Measurements from ENCODE around the gene TMEM140. TPM values are rescaled to one million over a fixed set of nuclear protein-coding genes. Genes with fewer than 3 reads are reported as not detected.
A peak's percentile ranks its signal among the peaks of the same experiment; 100 is the strongest.
"Not testable (repeated sequence)": the region's sequence is repeated elsewhere in the genome, so short reads cannot be mapped to it uniquely, and the experiment has no call there.

TMEM140 gene
- total RNA-seq, 4 donors from 2014 or later, result 4.8 to 36.3 (median 28.9) TPM

- TF ChIP-seq EP300 (IDR thresholded peaks at IDR 0.05; ENCODE audit: low read depth) (no peak), CTCF (IDR thresholded peaks at IDR 0.05) (peak; percentile 61 to 77 (median 72)), POLR2A (IDR thresholded peaks at IDR 0.05) (peak; percentile 77), POLR2AphosphoS5 (IDR thresholded peaks at IDR 0.05) (peak; percentile 63 to 87 (median 76))
- WGBS, 2 donors (ENCODE audit: low coverage in 1 of 2), result 1% methylated on average over 50 of the region's 77 CpGs; no CpG with 5 or more reads in 1 of the 2 donors
- intact Hi-C loops (cut with DNase I; ENCODE audit: low total_unique reads) (loop anchor here (2.0 kb wide), 1 partner anchor 182 kb away; no protein-coding TSS in a partner anchor), in situ Hi-C loops (cut with MboI; ENCODE audit: low pct_ligation_motif_present in 1 of 4, low pct_unique_long_range_greater_than_20kb in 1 of 4, low sequenced_read_pairs in 3 of 4) (loop anchor here in 2 of 4 donors (25.0 kb wide), 2 partner anchors 483 to 508 kb away; no protein-coding TSS in a partner anchor)
- H3K27ac ChIP-seq, result peak within 1 kb of the TSS; percentile 92 to 97 (median 96)
- H3K4me1 ChIP-seq, result peaks cover 13 to 36% (median 25%) of the 10 kb centered on the region in 4 donors
- peaks cover 0 to 10% (median 0%) of the 10 kb centered on the region in 4 donors for H3K36me3 ChIP-seq
- no peaks in the 10 kb centered on the region for H3K9me3 ChIP-seq
- peak within 1 kb of the TSS; percentile 60 to 83 (median 69) for H3K4me3 ChIP-seq
- DNase-seq, result peak; percentile 96
- no peaks in the 10 kb centered on the region for H3K27me3 ChIP-seq
These were observed 22.6 kb downstream of the TMEM140 start, which contains the start of gene CYREN for GRCh38 chr7:135170274-135170997. CYREN (minus strand) TSS chr7:135170707; CDS start chr7:135168922, 1,785 bp downstream.

GRCh38 chr7:135170998-135171481, 23.2 kb downstream of the TMEM140 start:
- intact Hi-C loops (cut with DNase I; ENCODE audit: low total_unique reads) (loop anchor here (2.0 kb wide), 1 partner anchor 182 kb away; no protein-coding TSS in a partner anchor), in situ Hi-C loops (cut with MboI; ENCODE audit: low pct_ligation_motif_present in 1 of 4, low pct_unique_long_range_greater_than_20kb in 1 of 4, low sequenced_read_pairs in 3 of 4) (loop anchor here in 2 of 4 donors (25.0 kb wide), 2 partner anchors 484 to 509 kb away; no protein-coding TSS in a partner anchor)
- not testable (repeated sequence) for H3K36me3 ChIP-seq, H3K27me3 ChIP-seq, H3K9me3 ChIP-seq, DNase-seq
- 20 to 27% methylated on average over 12 of the region's 12 CpGs for WGBS, 2 donors (ENCODE audit: low coverage in 1 of 2)
- Histone ChIP-seq H3K27ac (peak overlapping the region; percentile 92 to 97 (median 96)), H3K4me3 (peak overlapping the region in 3 of 4 donors; percentile 60 to 83 (median 78)), H3K4me1 (peaks cover 13 to 36% (median 25%) of the 10 kb centered on the region in 4 donors)

- H3K27ac ChIP-seq, result peak overlapping the region; percentile 92 to 97 (median 96)
- not testable (repeated sequence) for H3K9me3 ChIP-seq, H3K36me3 ChIP-seq, H3K4me3 ChIP-seq, H3K27me3 ChIP-seq
- WGBS, 2 donors (ENCODE audit: low coverage in 1 of 2), result 70 to 100% methylated on average over 1 to 19 of the region's 19 CpGs
- in situ Hi-C loops (cut with MboI; ENCODE audit: low pct_ligation_motif_present in 1 of 4, low pct_unique_long_range_greater_than_20kb in 1 of 4, low sequenced_read_pairs in 3 of 4) (loop anchor here in 2 of 4 donors (25.0 kb wide), 2 partner anchors 484 to 509 kb away; no protein-coding TSS in a partner anchor), intact Hi-C loops (cut with DNase I; ENCODE audit: low total_unique reads) (loop anchor here (2.0 kb wide), 1 partner anchor 183 kb away; no protein-coding TSS in a partner anchor)
- peaks cover 13 to 36% (median 25%) of the 10 kb centered on the region in 4 donors for H3K4me1 ChIP-seq
- DNase-seq, result peak; percentile 52
These were observed 23.9 kb downstream of the TMEM140 start for GRCh38 chr7:135171581-135172291.

GRCh38 chr7:135173916-135174315, 26.0 kb downstream of the TMEM140 start:
- 77 to 89% methylated on average over 1 to 4 of the region's 4 CpGs for WGBS, 2 donors (ENCODE audit: low coverage in 1 of 2)

GRCh38 chr7:135174941-135175340, 27.1 kb downstream of the TMEM140 start:
- in situ Hi-C loops (cut with MboI; ENCODE audit: low pct_ligation_motif_present in 1 of 4, low pct_unique_long_range_greater_than_20kb in 1 of 4, low sequenced_read_pairs in 3 of 4) (loop anchor here in 3 of 4 donors (25.0 kb wide), 2 partner anchors 488 to 513 kb away; no protein-coding TSS in a partner anchor), intact Hi-C loops (cut with DNase I; ENCODE audit: low total_unique reads) (no loop called here)
- H3K9me3 ChIP-seq, result peaks cover 2% of the 10 kb centered on the region in 2 donors
- no peak for DNase-seq
- no peak overlapping the region for H3K27ac ChIP-seq
- H3K4me1 ChIP-seq, result peaks cover 0 to 6% (median 3%) of the 10 kb centered on the region in 4 donors
- no peaks in the 10 kb centered on the region for H3K27me3 ChIP-seq
- H3K4me3 ChIP-seq, result no peak overlapping the region
- no peaks in the 10 kb centered on the region for H3K36me3 ChIP-seq
- TF ChIP-seq POLR2AphosphoS5 (IDR thresholded peaks at IDR 0.05) (no peak), EP300 (IDR thresholded peaks at IDR 0.05; ENCODE audit: low read depth) (no peak), POLR2A (IDR thresholded peaks at IDR 0.05) (no peak), CTCF (IDR thresholded peaks at IDR 0.05) (no peak)
- 87 to 89% methylated on average over 3 to 7 of the region's 7 CpGs for WGBS, 2 donors (ENCODE audit: low coverage in 1 of 2)

More at GRCh38 chr7:135173916-135174315, 26.0 kb downstream of the TMEM140 start:
- in situ Hi-C loops (cut with MboI; ENCODE audit: low pct_ligation_motif_present in 1 of 4, low pct_unique_long_range_greater_than_20kb in 1 of 4, low sequenced_read_pairs in 3 of 4), result loop anchor here in 2 of 4 donors (25.0 kb wide), 2 partner anchors 487 to 512 kb away; no protein-coding TSS in a partner anchor
- H3K4me3 ChIP-seq; H3K27ac ChIP-seq; intact Hi-C loops (cut with DNase I; ENCODE audit: low total_unique reads); H3K9me3 ChIP-seq; H3K36me3 ChIP-seq; DNase-seq; H3K27me3 ChIP-seq: not testable (repeated sequence)
- H3K4me1 ChIP-seq, result peaks cover 7 to 16% (median 13%) of the 10 kb centered on the region in 4 donors
